Measurements from ENCODE around the gene MAP3K4. TPM values are rescaled to one million over a fixed set of nuclear protein-coding genes. Genes with fewer than 3 reads are reported as not detected.

Gene MAP3K4
- total RNA-seq, 1 donor, result 31.1 TPM

DNA sequence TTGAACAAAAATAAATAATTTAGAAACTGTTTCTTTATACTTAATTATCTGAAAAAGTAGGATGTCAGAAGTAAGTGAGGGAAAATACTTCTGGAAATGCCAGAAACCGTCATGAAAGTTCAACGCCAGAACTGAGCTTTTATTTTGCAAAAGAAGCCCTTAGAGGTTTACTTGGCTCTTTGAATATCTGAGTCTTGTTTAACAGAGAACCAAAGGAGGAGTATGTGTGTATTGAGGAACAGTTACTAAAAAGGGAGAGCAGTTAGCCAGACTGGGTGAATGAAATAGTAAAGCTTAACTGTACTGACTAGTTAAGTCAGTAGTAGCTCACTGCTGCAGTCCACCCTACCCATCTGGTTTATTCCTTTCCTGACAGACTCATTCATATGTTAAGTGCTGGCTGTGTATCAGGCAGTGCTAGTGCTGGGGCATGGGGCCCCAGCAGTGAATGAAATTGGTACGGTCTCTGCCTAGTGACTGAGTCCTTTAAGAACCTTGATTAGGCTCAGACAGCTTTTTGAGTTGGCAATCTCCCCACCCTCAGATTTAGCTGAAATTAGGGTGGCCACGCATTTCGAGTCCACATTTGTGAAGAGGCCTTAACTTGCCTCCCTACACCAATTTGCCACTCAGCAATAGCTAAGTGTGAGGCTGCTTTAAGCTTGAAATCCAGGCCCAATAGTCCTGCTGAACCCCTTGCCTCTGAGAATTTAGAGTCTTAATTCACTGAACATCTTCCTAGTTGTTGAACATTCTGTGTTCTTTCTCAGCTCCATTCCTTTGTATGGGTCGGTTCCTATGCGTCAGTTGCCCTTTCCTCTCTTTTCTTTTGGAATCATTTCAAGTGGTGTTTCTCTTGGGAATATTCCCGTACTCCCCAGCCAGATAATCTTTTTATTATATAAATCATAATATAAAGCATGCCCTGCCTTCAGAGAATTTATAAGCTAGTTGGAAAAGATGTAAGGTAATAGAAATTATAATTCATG, 20.2 kb downstream of the MAP3K4 start:
- peaks cover 27% of the 10 kb centered on the region for H3K4me1 ChIP-seq (ENCODE audit: insufficient read depth, low read length)
- no peaks in the 10 kb centered on the region for H3K36me3 ChIP-seq (ENCODE audit: insufficient read depth, low read length)
- DNase-seq (ENCODE audit: insufficient read length, low spot score, missing footprints), result peak; percentile 26
- peaks cover 5% of the 10 kb centered on the region for H4K20me1 ChIP-seq (ENCODE audit: insufficient read depth, low read length)
- peaks cover 86% of the 10 kb centered on the region for H3K79me2 ChIP-seq (ENCODE audit: insufficient read depth, low read length)
- no peaks in the 10 kb centered on the region for H3K27me3 ChIP-seq (ENCODE audit: insufficient read depth, low read length)
- peak overlapping the region; percentile 24 for H2AFZ ChIP-seq (ENCODE audit: low read length)
- peak overlapping the region; percentile 61 for H3K4me2 ChIP-seq (ENCODE audit: insufficient read depth, low read length)
- H3K27ac ChIP-seq (ENCODE audit: low read depth, low read length), result peak overlapping the region; percentile 66
- TF ChIP-seq, protein P1, sequence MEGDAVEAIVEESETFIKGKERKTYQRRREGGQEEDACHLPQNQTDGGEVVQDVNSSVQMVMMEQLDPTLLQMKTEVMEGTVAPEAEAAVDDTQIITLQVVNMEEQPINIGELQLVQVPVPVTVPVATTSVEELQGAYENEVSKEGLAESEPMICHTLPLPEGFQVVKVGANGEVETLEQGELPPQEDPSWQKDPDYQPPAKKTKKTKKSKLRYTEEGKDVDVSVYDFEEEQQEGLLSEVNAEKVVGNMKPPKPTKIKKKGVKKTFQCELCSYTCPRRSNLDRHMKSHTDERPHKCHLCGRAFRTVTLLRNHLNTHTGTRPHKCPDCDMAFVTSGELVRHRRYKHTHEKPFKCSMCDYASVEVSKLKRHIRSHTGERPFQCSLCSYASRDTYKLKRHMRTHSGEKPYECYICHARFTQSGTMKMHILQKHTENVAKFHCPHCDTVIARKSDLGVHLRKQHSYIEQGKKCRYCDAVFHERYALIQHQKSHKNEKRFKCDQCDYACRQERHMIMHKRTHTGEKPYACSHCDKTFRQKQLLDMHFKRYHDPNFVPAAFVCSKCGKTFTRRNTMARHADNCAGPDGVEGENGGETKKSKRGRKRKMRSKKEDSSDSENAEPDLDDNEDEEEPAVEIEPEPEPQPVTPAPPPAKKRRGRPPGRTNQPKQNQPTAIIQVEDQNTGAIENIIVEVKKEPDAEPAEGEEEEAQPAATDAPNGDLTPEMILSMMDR (IDR thresholded peaks at IDR 0.05; ENCODE audit: extremely low read depth, low read depth, low read length), result no peak
- H3K9me3 ChIP-seq (ENCODE audit: low read depth, low read length), result no peaks in the 10 kb centered on the region
- H3K4me3 ChIP-seq (ENCODE audit: insufficient read depth, low read length), result no peak overlapping the region

DNA sequence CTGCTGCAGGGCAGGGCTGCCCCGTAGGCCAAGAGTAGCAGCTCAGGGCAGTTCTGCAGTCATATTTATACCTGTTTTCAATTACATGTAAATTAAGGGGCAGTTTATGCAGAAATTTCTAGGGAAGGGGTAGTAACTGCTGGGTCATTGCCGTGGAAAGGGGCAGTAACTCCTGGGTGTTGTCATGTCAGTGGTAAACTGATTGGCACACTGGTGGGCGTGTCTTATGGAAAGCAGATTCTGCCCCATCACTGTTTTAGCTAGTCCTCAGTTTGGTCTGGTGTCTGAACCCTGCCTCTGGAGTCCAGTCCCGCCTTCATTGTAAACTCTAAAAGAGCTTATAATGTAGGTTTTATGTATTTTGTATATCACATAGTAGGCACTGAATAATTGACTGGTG, 22.1 kb downstream of the MAP3K4 start:
- Histone ChIP-seq H3K36me3 (ENCODE audit: insufficient read depth, low read length) (no peaks in the 10 kb centered on the region), H2AFZ (ENCODE audit: low read length) (no peak overlapping the region), H3K4me1 (ENCODE audit: insufficient read depth, low read length) (peaks cover 27% of the 10 kb centered on the region), H3K9me3 (ENCODE audit: low read depth, low read length) (no peaks in the 10 kb centered on the region), H3K27me3 (ENCODE audit: insufficient read depth, low read length) (no peaks in the 10 kb centered on the region), H4K20me1 (ENCODE audit: insufficient read depth, low read length) (peaks cover 5% of the 10 kb centered on the region), H3K27ac (ENCODE audit: low read depth, low read length) (no peak overlapping the region), H3K79me2 (ENCODE audit: insufficient read depth, low read length) (peaks cover 87% of the 10 kb centered on the region), H3K4me3 (ENCODE audit: insufficient read depth, low read length) (no peak overlapping the region), H3K4me2 (ENCODE audit: insufficient read depth, low read length) (no peak overlapping the region)
- TF ChIP-seq, protein P1 (IDR thresholded peaks at IDR 0.05; ENCODE audit: extremely low read depth, low read depth, low read length), result no peak
- no peak for DNase-seq (ENCODE audit: insufficient read length, low spot score, missing footprints)

DNA sequence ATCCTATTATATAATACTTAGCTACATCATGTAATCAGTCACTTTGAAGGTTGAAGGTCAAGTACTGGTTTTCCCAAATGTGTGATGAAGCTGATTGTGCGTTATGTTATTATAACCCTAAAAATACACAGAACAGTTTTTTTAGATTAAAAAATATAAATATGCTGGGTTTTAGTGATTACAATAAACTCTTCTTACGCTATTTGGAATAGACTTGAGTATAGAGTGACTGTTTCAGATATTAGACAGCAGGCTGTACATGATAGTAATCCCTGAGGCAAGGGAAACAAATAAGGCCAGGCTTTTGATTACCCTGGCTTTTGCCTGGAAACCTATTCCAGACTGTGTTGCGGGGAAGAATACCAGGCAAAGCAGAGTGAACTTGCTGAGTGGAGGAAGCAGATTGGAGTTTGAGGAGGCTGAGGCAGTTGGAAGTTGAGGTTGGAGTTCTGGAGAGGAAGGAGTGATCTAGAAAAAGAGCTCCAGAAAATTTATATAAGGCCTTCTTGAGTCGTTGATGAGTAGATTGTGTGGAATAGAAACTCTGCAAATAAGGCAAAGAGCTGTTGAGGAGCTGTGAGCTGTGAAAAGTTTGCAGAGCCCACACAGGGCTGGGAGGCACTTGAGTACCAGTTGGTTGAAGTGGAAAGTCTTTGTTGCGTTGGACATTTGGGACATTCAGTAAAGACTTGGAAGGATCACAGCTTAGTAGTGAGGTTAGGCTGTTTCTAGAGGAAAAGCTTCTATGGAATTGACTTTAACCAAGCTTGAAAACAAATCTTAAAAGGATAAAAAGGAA, 26.4 kb downstream of the MAP3K4 start:
- no peaks in the 10 kb centered on the region for H3K36me3 ChIP-seq (ENCODE audit: insufficient read depth, low read length)
- H3K4me1 ChIP-seq (ENCODE audit: insufficient read depth, low read length), result no peaks in the 10 kb centered on the region
- no peak overlapping the region for H3K4me3 ChIP-seq (ENCODE audit: insufficient read depth, low read length)
- no peaks in the 10 kb centered on the region for H3K27me3 ChIP-seq (ENCODE audit: insufficient read depth, low read length)
- H3K27ac ChIP-seq (ENCODE audit: low read depth, low read length), result no peak overlapping the region
- H2AFZ ChIP-seq (ENCODE audit: low read length), result no peak overlapping the region
- peaks cover 82% of the 10 kb centered on the region for H3K79me2 ChIP-seq (ENCODE audit: insufficient read depth, low read length)
- no peaks in the 10 kb centered on the region for H3K9me3 ChIP-seq (ENCODE audit: low read depth, low read length)
- TF ChIP-seq, protein P1 (IDR thresholded peaks at IDR 0.05; ENCODE audit: extremely low read depth, low read depth, low read length), result no peak
- no peak for DNase-seq (ENCODE audit: insufficient read length, low spot score, missing footprints)
- no peaks in the 10 kb centered on the region for H4K20me1 ChIP-seq (ENCODE audit: insufficient read depth, low read length)
- no peak overlapping the region for H3K4me2 ChIP-seq (ENCODE audit: insufficient read depth, low read length)

All from osteoblast (primary cell).